B cell (primary cell): ENCODE data around the gene SLC41A3. TPM values are rescaled to one million over a fixed set of nuclear protein-coding genes. Genes with fewer than 3 reads are reported as not detected.

Source experiments
- ATAC-seq: fragments of 200-7000 bp; cut with Tn5 transposase; one replicate; pipeline ENCODE4 v1.10.0; 2021; ENCODE audit warnings: low read depth, mild to moderate bottlenecking, moderate number of reproducible peaks, moderate library complexity
- CTCF ChIA-PET: fragments of 350-600 bp; sonication (Branson Sonifier 250); formaldehyde crosslinking; loops from one replicate; lab custom pipeline; 2021; ENCODE audit warnings: antibody characterized with exemption, inconsistent platforms; lab: Charles Lee
- POLR2A ChIA-PET: fragments of 350-600 bp; sonication (Branson Sonifier 250); formaldehyde crosslinking; loops from one replicate; lab custom pipeline; 2021; ENCODE audit warnings: antibody characterized with exemption; lab: Charles Lee
- DNase-seq: peaks from one replicate; pipeline ENCODE4 v3.0.0; 2013
- H2AFZ ChIP-seq: 2 replicates; pipeline ENCODE4 v1.6.1; 2012; ENCODE audit warnings: mild to moderate bottlenecking, low read depth, low read length; ENCODE audit not compliant: insufficient read depth, poor library complexity, severe bottlenecking
- H3K27ac ChIP-seq, 2 donors: 1 replicate in 1 of 2; 2 replicates in 1 of 2; pipeline ENCODE4 v1.5.1; 2012 to 2013; ENCODE audit warnings: low read length in 2 of 2, mild to moderate bottlenecking in 2 of 2, moderate library complexity in 1 of 2
- H3K27me3 ChIP-seq, 4 experiments: fragments of 200-600 bp in 1 of 4; sonication (generic) in 1 of 4; replicated peaks in 1 of 4; 1 replicate in 2 of 4; 2 replicates in 2 of 4; pipeline versions ENCODE4 v1.6.1 to v1.7.0; 2013 to 2016; ENCODE audit warnings: low read length in 3 of 4, mild to moderate bottlenecking in 2 of 4, mixed read lengths in 1 of 4, moderate library complexity in 1 of 4; ENCODE audit not compliant: insufficient read depth in 4 of 4, control insufficient read depth in 3 of 4; ENCODE audit errors: control extremely low read depth in 1 of 4
- H3K36me3 ChIP-seq, 2 experiments: replicated peaks in 1 of 2; 1 replicate in 1 of 2; 2 replicates in 1 of 2; pipeline versions ENCODE4 v1.6.1 to v1.7.1; 2013; ENCODE audit warnings: low read length in 1 of 2; ENCODE audit not compliant: insufficient read depth in 2 of 2, control insufficient read depth in 1 of 2; ENCODE audit errors: control extremely low read depth in 1 of 2, extremely low read depth in 1 of 2
- H3K4me1 ChIP-seq, 2 donors: fragments of 200-600 bp in 1 of 2; sonication (generic) in 1 of 2; 1 replicate in 1 of 2; 2 replicates in 1 of 2; pipeline versions ENCODE4 v1.5.1 to v1.6.1; 2013 to 2017; ENCODE audit warnings: low read length in 2 of 2; ENCODE audit not compliant: control insufficient read depth in 2 of 2, insufficient read depth in 2 of 2
- H3K4me2 ChIP-seq: replicated peaks from 2 replicates; pipeline ENCODE3; 2012; ENCODE audit warnings: mild to moderate bottlenecking, low read depth, low read length; ENCODE audit not compliant: poor library complexity, severe bottlenecking
- H3K4me3 ChIP-seq, 5 experiments: fragments of 200-600 bp in 1 of 5; sonication (generic) in 1 of 5; 1 replicate in 3 of 5; 2 replicates in 2 of 5; pipeline versions ENCODE4 v1.5.1 to v1.7.0; 2011 to 2016; ENCODE audit warnings: low read length in 4 of 5, mild to moderate bottlenecking in 4 of 5, low read depth in 2 of 5, control low read depth in 1 of 5, moderate library complexity in 1 of 5; ENCODE audit not compliant: insufficient read depth in 1 of 5; ENCODE audit errors: control extremely low read depth in 1 of 5, extremely low read depth in 1 of 5
- H3K79me2 ChIP-seq: fragments of 200-600 bp; sonication (generic); one replicate; pipeline ENCODE4 v1.6.0; 2016; ENCODE audit warnings: low read length; ENCODE audit not compliant: control insufficient read depth, insufficient read depth
- H3K9ac ChIP-seq: fragments of 200-600 bp; sonication (generic); 2 replicates; pipeline ENCODE4 v1.6.1; 2017; ENCODE audit warnings: mild to moderate bottlenecking, low read length, moderate library complexity
- H3K9me3 ChIP-seq, 3 donors: one replicate each; pipeline versions ENCODE4 v1.6.1 to v1.7.1; 2013; ENCODE audit warnings: low read length in 2 of 3; ENCODE audit not compliant: control insufficient read depth in 2 of 3, insufficient read depth in 1 of 3; ENCODE audit errors: control extremely low read depth in 1 of 3
- H4K20me1 ChIP-seq: 2 replicates; pipeline ENCODE4 v1.6.0; 2012; ENCODE audit warnings: mild to moderate bottlenecking, low read length; ENCODE audit not compliant: insufficient read depth, control insufficient read depth, poor library complexity, severe bottlenecking
- H3K27ac Mint-ChIP-seq: one replicate; pipeline ENCODE4 v1.8.0; 2021; ENCODE audit warnings: mixed read lengths
- H3K27me3 Mint-ChIP-seq: one replicate; pipeline ENCODE4 v1.8.0; 2021; ENCODE audit warnings: mixed read lengths
- H3K4me1 Mint-ChIP-seq: one replicate; pipeline ENCODE4 v1.8.0; 2021; ENCODE audit warnings: mixed read lengths
- H3K4me3 Mint-ChIP-seq: one replicate; pipeline ENCODE4 v1.8.0; 2021; ENCODE audit warnings: mixed read lengths
- H3K9me3 Mint-ChIP-seq: one replicate; pipeline ENCODE4 v1.8.0; 2022; ENCODE audit warnings: mixed read lengths; ENCODE audit not compliant: insufficient read depth
- CTCF ChIP-seq: fragments of 200-600 bp; IDR thresholded peaks from one replicate; pipeline ENCODE4 v1.8.0; 2022; ENCODE audit warnings: antibody characterized with exemption, mild to moderate bottlenecking
- EZH2 ChIP-seq: IDR thresholded peaks from 2 replicates; pipeline ENCODE4 v1.6.1; 2012; ENCODE audit warnings: borderline replicate concordance, low read depth, mild to moderate bottlenecking, moderate library complexity, low read length; ENCODE audit not compliant: insufficient read depth, poor library complexity, severe bottlenecking
- WGBS: methylation state at CpG from one replicate; pipeline ENCODE4 v1.1.5; 2013; ENCODE audit warnings: missing lambda C conversion rate; ENCODE audit not compliant: insufficient coverage; 5-methylcytosine and 5-hydroxymethylcytosine counted together
- intact Hi-C: fragments of 100-400 bp; cut with micrococcal nuclease; formaldehyde crosslinking; loops from one replicate; pipeline ENCODE4 v1.10.0; 2022
- polyA plus RNA-seq: library from polyadenylated mRNA; depleted of rRNA; stranded (reverse); fragments of >200 nt; gene quantifications from 2 replicates; pipeline ENCODE4 v1.2.3, GENCODE V29; 2012
- total RNA-seq, 2 donors: library from RNA; stranded (reverse); fragments of 120-200 nt in 1 of 2; gene quantifications; 1 replicate in 1 of 2; 2 replicates in 1 of 2; pipeline versions ENCODE4 v1.2.3 to v1.2.4, GENCODE V29; 2013 to 2022

SLC41A3 gene
- total and polyA plus RNA-seq, 2 donors (not counting 1 experiment from before 2014, with no cell fraction given), result 34.2 to 39.3 TPM

GRCh38 chr3:126013751-126014156 lies 70.2 kb downstream of the SLC41A3 start:
- H3K27ac Mint-ChIP-seq, result no peak overlapping the region
- no peak for DNase-seq
- H3K9me3 Mint-ChIP-seq, result peaks cover 4% of the 10 kb centered on the region
- no peak overlapping the region for H3K4me3 ChIP-seq
- H3K4me2 ChIP-seq, result no peak overlapping the region
- H3K27me3 ChIP-seq, result no peaks in the 10 kb centered on the region
- H3K27ac ChIP-seq, result no peak overlapping the region
- intact Hi-C loops, result no loop called here
- no peaks in the 10 kb centered on the region for H3K4me1 ChIP-seq
- no peaks in the 10 kb centered on the region for H3K27me3 Mint-ChIP-seq
- 93% methylated on average over 7 of the region's 8 CpGs for WGBS
- ChIA-PET POLR2A (no interaction called here), CTCF (no interaction called here)
- H3K4me3 Mint-ChIP-seq, result no peak overlapping the region
- H3K4me1 Mint-ChIP-seq, result no peaks in the 10 kb centered on the region
- H3K79me2 ChIP-seq, result no peaks in the 10 kb centered on the region
- no peak overlapping the region for H3K9ac ChIP-seq
- no peak for ATAC-seq
- H4K20me1 ChIP-seq, result no peaks in the 10 kb centered on the region
- no peaks in the 10 kb centered on the region for H3K9me3 ChIP-seq
- TF ChIP-seq EZH2, result no peak
- no peak for TF ChIP-seq CTCF
- H2AFZ ChIP-seq, result no peak overlapping the region
- H3K36me3 ChIP-seq, result peaks cover 0 to 22% of the 10 kb centered on the region in 2 experiments

GRCh38 chr3:126009181-126009580 lies 74.7 kb downstream of the SLC41A3 start:
- POLR2A ChIA-PET, result no interaction called here
- Histone ChIP-seq H3K4me1 (no peaks in the 10 kb centered on the region), H3K9ac (no peak overlapping the region), H4K20me1 (no peaks in the 10 kb centered on the region), H3K4me2 (no peak overlapping the region), H3K36me3 (peaks cover 0 to 33% of the 10 kb centered on the region in 2 experiments), H3K79me2 (no peaks in the 10 kb centered on the region), H3K4me3 (no peak overlapping the region), H2AFZ (no peak overlapping the region), H3K27me3 (no peaks in the 10 kb centered on the region), H3K9me3 (no peaks in the 10 kb centered on the region), H3K27ac (no peak overlapping the region)
- 97% methylated on average over 3 of the region's 3 CpGs for WGBS
- Mint-ChIP-seq H3K4me3 (no peak overlapping the region), H3K9me3 (peaks cover 4% of the 10 kb centered on the region), H3K27me3 (no peaks in the 10 kb centered on the region), H3K4me1 (no peaks in the 10 kb centered on the region), H3K27ac (no peak overlapping the region)
- no peak for ATAC-seq
- CTCF ChIA-PET, result no interaction called here
- TF ChIP-seq EZH2 (no peak), CTCF (no peak)
- intact Hi-C loops, result no loop called here
- DNase-seq, result no peak
